GM12878 (cell line): ENCODE results near the gene GPATCH2L. TPM values are rescaled to one million over a fixed set of nuclear protein-coding genes. Genes with fewer than 3 reads are reported as not detected.

ENCODE experiments used
- EP300 ChIP-seq, 2 experiments: fragments of 150-350 bp in 1 of 2; IDR thresholded peaks; 2 replicates each; pipeline ENCODE4 v1.6.1; 2011 to 2012; ENCODE audit warnings: low read depth in 2 of 2, low read length in 2 of 2, borderline replicate concordance in 1 of 2, improper control_type of control experiment in 1 of 2, inconsistent platforms in 1 of 2; ENCODE audit not compliant: control insufficient read depth in 1 of 2
- FOS ChIP-seq: IDR thresholded peaks from 3 replicates; pipeline ENCODE4 v1.6.1; 2011; ENCODE audit warnings: borderline replicate concordance; ENCODE audit not compliant: insufficient read length; ENCODE audit errors: extremely low read depth
- KLF5 ChIP-seq: fragments of 450-650 bp; IDR thresholded peaks from 2 replicates; pipeline ENCODE4 v1.6.1; 2014; ENCODE audit warnings: mild to moderate bottlenecking; ENCODE audit not compliant: partially characterized antibody
- MEF2B ChIP-seq: fragments of 450-650 bp; IDR thresholded peaks from 2 replicates; pipeline ENCODE4 v1.6.1; 2018; ENCODE audit warnings: mild to moderate bottlenecking, moderate library complexity; ENCODE audit not compliant: partially characterized antibody, poor library complexity, severe bottlenecking
- MXI1 ChIP-seq: fragments of 150-350 bp; IDR thresholded peaks from 2 replicates; pipeline ENCODE4 v1.6.1; 2011; ENCODE audit warnings: low read depth, mild to moderate bottlenecking, inconsistent platforms, low read length, improper control_type of control experiment
- MYC ChIP-seq: IDR thresholded peaks from 2 replicates; pipeline ENCODE4 v1.6.1; 2011; ENCODE audit warnings: mild to moderate bottlenecking, low read length, moderate library complexity, inconsistent platforms; ENCODE audit not compliant: insufficient read depth, insufficient replicate concordance, insufficient read length, severe bottlenecking
- NFXL1 ChIP-seq: fragments of 450-650 bp; IDR thresholded peaks from 2 replicates; pipeline ENCODE4 v1.6.1; 2017; ENCODE audit warnings: antibody characterized with exemption, mild to moderate bottlenecking, borderline replicate concordance
- POLR2AphosphoS2 ChIP-seq: IDR thresholded peaks from 2 replicates; pipeline ENCODE4 v1.6.1; 2011; ENCODE audit warnings: low read depth, mild to moderate bottlenecking, low read length, improper control_type of control experiment, moderate library complexity
- RAD21 ChIP-seq: IDR thresholded peaks from 2 replicates; pipeline ENCODE4 v1.6.1; 2011; ENCODE audit warnings: mild to moderate bottlenecking, low read depth, low read length, moderate library complexity; ENCODE audit not compliant: insufficient read depth
- STAT3 ChIP-seq: IDR thresholded peaks from 2 replicates; pipeline ENCODE4 v1.6.1; 2011; ENCODE audit warnings: low read depth, low read length, improper control_type of control experiment
- TBL1XR1 ChIP-seq: IDR thresholded peaks from 2 replicates; pipeline ENCODE4 v1.6.1; 2012; ENCODE audit warnings: low read depth, low read length, improper control_type of control experiment
- ZNF274 ChIP-seq: IDR thresholded peaks from one replicate; pipeline ENCODE4 v1.8.0; 2011; ENCODE audit not compliant: insufficient read length, insufficient read depth
- polyA plus RNA-seq, 11 experiments: library from polyadenylated mRNA; depleted of rRNA in 4 of 11; unstranded in 6 of 11; stranded (reverse) in 5 of 11; fragments of >200 nt; fragmentation: Nextera tagmentation in 4 of 11; fragmentation: Illumina TruSeq in 1 of 11; extraction: Ambion mirVana in 4 of 11; extraction: Trizol in 1 of 11; gene quantifications; 1 replicate in 1 of 11; 2 replicates in 10 of 11; pipeline versions ENCODE4 v1.2.1 to v1.2.3, GENCODE V29; 2011 to 2016; ENCODE audit warnings: inconsistent platforms in 2 of 11, missing spikeins in 2 of 11, low read depth in 1 of 11
- total RNA-seq, 4 experiments: library from RNA; depleted of rRNA in 3 of 4; stranded (reverse); fragments of >200 nt in 3 of 4; fragmentation: Illumina TruSeq in 1 of 4; extraction: Trizol in 1 of 4; gene quantifications; 2 replicates each; pipeline versions ENCODE4 v1.2.1 to v1.2.3, GENCODE V29; 2013 to 2021
- TF ChIP-seq, protein P1 (sequence below): fragments of 150-350 bp; IDR thresholded peaks from 2 replicates; pipeline ENCODE4 v1.6.1; 2016; ENCODE audit warnings: low read depth, low read length
- TF ChIP-seq, protein P2 (sequence below): fragments of 450-650 bp; IDR thresholded peaks from 2 replicates; pipeline ENCODE4 v1.6.1; 2017; ENCODE audit warnings: mild to moderate bottlenecking, moderate library complexity
- TF ChIP-seq, protein P3 (sequence below): IDR thresholded peaks from 2 replicates; pipeline ENCODE4 v1.6.1; 2011; ENCODE audit warnings: borderline replicate concordance, low read depth, mild to moderate bottlenecking, moderate library complexity, mixed read lengths, low read length; ENCODE audit not compliant: insufficient read depth; ENCODE audit errors: extremely low read length
- TF ChIP-seq, protein P4 (sequence below): fragments of 450-650 bp; IDR thresholded peaks from 2 replicates; pipeline ENCODE4 v1.6.1; 2017; ENCODE audit warnings: mild to moderate bottlenecking, moderate library complexity

Gene GPATCH2L
- total and polyA plus RNA-seq, 10 of the 15 experiments (the other 5 are each of a cell fraction or from before 2014, with no cell fraction given): 9.1 to 50.9 (median 24.4) TPM

DNA sequence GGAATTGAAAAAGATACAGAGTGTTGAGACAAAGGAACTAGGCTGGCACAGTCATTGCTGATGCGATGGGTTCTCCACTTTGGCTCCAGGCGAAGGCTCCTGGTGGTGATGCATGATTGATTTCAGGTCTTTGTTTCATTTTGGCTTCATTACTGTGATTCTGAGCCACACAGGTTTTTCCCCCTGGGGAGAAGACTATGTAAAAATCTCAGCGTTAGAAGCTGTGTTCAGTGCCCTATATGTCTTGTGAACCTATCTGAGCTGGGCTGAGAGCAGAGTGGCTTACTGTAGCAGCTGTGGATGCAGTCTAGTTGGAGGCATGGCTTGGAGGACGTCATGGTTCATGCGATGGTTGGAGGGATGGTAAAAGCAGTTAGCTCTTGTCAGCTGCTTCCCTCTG, 54.0 kb downstream of the GPATCH2L start (continued):
- TF ChIP-seq, protein P1, sequence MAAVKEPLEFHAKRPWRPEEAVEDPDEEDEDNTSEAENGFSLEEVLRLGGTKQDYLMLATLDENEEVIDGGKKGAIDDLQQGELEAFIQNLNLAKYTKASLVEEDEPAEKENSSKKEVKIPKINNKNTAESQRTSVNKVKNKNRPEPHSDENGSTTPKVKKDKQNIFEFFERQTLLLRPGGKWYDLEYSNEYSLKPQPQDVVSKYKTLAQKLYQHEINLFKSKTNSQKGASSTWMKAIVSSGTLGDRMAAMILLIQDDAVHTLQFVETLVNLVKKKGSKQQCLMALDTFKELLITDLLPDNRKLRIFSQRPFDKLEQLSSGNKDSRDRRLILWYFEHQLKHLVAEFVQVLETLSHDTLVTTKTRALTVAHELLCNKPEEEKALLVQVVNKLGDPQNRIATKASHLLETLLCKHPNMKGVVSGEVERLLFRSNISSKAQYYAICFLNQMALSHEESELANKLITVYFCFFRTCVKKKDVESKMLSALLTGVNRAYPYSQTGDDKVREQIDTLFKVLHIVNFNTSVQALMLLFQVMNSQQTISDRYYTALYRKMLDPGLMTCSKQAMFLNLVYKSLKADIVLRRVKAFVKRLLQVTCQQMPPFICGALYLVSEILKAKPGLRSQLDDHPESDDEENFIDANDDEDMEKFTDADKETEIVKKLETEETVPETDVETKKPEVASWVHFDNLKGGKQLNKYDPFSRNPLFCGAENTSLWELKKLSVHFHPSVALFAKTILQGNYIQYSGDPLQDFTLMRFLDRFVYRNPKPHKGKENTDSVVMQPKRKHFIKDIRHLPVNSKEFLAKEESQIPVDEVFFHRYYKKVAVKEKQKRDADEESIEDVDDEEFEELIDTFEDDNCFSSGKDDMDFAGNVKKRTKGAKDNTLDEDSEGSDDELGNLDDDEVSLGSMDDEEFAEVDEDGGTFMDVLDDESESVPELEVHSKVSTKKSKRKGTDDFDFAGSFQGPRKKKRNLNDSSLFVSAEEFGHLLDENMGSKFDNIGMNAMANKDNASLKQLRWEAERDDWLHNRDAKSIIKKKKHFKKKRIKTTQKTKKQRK: no peak
- TF ChIP-seq FOS: no peak
- TF ChIP-seq, protein P2, sequence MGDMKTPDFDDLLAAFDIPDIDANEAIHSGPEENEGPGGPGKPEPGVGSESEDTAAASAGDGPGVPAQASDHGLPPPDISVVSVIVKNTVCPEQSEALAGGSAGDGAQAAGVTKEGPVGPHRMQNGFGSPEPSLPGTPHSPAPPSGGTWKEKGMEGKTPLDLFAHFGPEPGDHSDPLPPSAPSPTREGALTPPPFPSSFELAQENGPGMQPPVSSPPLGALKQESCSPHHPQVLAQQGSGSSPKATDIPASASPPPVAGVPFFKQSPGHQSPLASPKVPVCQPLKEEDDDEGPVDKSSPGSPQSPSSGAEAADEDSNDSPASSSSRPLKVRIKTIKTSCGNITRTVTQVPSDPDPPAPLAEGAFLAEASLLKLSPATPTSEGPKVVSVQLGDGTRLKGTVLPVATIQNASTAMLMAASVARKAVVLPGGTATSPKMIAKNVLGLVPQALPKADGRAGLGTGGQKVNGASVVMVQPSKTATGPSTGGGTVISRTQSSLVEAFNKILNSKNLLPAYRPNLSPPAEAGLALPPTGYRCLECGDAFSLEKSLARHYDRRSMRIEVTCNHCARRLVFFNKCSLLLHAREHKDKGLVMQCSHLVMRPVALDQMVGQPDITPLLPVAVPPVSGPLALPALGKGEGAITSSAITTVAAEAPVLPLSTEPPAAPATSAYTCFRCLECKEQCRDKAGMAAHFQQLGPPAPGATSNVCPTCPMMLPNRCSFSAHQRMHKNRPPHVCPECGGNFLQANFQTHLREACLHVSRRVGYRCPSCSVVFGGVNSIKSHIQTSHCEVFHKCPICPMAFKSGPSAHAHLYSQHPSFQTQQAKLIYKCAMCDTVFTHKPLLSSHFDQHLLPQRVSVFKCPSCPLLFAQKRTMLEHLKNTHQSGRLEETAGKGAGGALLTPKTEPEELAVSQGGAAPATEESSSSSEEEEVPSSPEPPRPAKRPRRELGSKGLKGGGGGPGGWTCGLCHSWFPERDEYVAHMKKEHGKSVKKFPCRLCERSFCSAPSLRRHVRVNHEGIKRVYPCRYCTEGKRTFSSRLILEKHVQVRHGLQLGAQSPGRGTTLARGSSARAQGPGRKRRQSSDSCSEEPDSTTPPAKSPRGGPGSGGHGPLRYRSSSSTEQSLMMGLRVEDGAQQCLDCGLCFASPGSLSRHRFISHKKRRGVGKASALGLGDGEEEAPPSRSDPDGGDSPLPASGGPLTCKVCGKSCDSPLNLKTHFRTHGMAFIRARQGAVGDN: peak; percentile 88
- TF ChIP-seq ZNF274: no peak
- TF ChIP-seq KLF5: no peak
- TF ChIP-seq, protein P3, sequence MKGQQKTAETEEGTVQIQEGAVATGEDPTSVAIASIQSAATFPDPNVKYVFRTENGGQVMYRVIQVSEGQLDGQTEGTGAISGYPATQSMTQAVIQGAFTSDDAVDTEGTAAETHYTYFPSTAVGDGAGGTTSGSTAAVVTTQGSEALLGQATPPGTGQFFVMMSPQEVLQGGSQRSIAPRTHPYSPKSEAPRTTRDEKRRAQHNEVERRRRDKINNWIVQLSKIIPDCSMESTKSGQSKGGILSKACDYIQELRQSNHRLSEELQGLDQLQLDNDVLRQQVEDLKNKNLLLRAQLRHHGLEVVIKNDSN: no peak
- peak; percentile 41; the same call in 1 of the 2 replicates for TF ChIP-seq POLR2AphosphoS2
- peak; percentile 24; the same call in 1 of the 2 replicates for TF ChIP-seq RAD21
- TF ChIP-seq NFXL1: no peak
- TF ChIP-seq, protein P4, sequence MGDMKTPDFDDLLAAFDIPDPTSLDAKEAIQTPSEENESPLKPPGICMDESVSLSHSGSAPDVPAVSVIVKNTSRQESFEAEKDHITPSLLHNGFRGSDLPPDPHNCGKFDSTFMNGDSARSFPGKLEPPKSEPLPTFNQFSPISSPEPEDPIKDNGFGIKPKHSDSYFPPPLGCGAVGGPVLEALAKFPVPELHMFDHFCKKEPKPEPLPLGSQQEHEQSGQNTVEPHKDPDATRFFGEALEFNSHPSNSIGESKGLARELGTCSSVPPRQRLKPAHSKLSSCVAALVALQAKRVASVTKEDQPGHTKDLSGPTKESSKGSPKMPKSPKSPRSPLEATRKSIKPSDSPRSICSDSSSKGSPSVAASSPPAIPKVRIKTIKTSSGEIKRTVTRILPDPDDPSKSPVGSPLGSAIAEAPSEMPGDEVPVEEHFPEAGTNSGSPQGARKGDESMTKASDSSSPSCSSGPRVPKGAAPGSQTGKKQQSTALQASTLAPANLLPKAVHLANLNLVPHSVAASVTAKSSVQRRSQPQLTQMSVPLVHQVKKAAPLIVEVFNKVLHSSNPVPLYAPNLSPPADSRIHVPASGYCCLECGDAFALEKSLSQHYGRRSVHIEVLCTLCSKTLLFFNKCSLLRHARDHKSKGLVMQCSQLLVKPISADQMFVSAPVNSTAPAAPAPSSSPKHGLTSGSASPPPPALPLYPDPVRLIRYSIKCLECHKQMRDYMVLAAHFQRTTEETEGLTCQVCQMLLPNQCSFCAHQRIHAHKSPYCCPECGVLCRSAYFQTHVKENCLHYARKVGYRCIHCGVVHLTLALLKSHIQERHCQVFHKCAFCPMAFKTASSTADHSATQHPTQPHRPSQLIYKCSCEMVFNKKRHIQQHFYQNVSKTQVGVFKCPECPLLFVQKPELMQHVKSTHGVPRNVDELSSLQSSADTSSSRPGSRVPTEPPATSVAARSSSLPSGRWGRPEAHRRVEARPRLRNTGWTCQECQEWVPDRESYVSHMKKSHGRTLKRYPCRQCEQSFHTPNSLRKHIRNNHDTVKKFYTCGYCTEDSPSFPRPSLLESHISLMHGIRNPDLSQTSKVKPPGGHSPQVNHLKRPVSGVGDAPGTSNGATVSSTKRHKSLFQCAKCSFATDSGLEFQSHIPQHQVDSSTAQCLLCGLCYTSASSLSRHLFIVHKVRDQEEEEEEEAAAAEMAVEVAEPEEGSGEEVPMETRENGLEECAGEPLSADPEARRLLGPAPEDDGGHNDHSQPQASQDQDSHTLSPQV: 0 out of 2 replicates have a peak, but pooled peaks have one; percentile 23
- no peak for TF ChIP-seq MYC
- TF ChIP-seq STAT3: no peak
- TF ChIP-seq MXI1: no peak
- TF ChIP-seq EP300 (IDR thresholded peaks at IDR 0.05; ENCODE audit: borderline replicate concordance in 1 of 2, control insufficient read depth in 1 of 2, low read depth in 2 of 2, low read length in 2 of 2): 0 out of 4 replicates have a peak, but pooled peaks of 1 of the 2 experiments have one; percentile 26
- TF ChIP-seq MEF2B: peak; percentile 95
- TF ChIP-seq TBL1XR1: no peak
